ENCODE measurements around the gene ELMOD1.

The ELMOD1 gene

DNA sequence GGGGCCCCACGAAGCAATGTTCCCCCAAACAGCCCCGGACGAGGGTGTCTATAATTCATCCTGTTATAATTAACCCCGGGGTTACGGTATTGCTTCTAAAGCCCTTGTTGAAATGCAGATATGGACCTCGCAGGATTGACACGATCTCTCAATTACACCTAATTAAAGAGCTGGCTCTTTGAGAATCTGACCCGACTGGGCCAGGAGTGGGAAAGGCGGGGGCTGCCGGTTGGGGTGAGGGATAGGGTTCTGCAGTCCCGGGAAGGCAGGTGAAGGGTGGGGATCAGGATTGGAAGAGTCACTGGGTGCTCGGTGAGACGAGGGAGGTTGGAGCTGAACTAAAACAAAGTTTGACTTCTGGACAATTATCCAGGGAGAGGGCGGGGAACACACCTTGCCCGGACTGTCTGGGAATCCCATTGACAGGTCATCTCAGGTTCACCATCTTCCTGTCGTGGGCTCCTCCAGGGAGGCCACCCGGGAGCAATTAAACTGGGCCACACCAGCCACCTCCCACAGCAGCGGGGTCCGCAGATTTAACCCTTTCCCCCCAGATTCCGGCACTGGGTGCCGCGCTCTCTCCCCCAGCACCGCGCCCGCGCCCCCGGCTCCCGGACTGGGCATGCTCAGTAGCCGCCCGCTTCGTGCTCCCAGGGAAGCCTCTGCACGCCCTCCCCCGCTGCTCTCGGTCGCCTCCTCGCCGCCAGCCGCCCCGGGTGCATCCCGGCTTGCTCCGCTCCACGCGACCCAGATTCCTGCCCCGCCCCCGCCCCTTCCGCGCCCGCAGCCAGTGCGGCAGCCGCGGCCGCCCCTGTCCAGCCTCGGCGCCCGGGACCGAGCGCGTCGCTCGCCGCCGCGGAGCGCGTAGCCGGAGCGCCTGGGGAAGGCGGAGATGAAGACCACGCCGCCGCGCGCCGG is at the start of gene ELMOD1:
TSS of gene ELMOD1 (plus strand) at position 688 of the 918 bp plus-strand sequence. CDS start 27,043 bp downstream, outside the sequence.
- DNase-seq (ENCODE audit: insufficient read length, low spot score) (peak; percentile 56), FAIRE-seq (no peak)
- TF ChIP-seq, protein P1, sequence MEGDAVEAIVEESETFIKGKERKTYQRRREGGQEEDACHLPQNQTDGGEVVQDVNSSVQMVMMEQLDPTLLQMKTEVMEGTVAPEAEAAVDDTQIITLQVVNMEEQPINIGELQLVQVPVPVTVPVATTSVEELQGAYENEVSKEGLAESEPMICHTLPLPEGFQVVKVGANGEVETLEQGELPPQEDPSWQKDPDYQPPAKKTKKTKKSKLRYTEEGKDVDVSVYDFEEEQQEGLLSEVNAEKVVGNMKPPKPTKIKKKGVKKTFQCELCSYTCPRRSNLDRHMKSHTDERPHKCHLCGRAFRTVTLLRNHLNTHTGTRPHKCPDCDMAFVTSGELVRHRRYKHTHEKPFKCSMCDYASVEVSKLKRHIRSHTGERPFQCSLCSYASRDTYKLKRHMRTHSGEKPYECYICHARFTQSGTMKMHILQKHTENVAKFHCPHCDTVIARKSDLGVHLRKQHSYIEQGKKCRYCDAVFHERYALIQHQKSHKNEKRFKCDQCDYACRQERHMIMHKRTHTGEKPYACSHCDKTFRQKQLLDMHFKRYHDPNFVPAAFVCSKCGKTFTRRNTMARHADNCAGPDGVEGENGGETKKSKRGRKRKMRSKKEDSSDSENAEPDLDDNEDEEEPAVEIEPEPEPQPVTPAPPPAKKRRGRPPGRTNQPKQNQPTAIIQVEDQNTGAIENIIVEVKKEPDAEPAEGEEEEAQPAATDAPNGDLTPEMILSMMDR (IDR thresholded peaks at IDR 0.05; ENCODE audit: insufficient read depth, missing control alignments): peak; percentile 4

DNA sequence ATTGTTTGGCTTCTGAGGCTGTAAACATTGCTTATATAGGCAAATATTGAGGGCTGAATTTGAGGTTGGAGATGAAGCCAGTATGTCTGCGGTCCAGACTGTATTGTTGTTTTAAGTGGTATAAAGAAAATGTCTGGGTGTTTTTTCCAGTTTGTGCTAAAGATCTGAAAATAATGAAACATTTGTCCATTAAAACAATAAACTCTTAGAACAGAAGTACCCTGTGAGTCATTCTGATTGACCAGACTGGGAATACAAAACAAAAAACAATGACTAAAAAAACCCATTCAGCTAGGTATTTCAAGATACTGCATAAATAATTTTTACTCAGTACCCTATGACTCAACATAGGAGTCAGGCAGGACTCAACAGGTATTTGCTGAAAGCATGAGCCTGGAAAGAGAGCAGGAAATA is 45.8 kb upstream of the ELMOD1 start:
- FAIRE-seq (no peak), DNase-seq (ENCODE audit: insufficient read length, low spot score) (no peak)
- TF ChIP-seq, protein P1 (IDR thresholded peaks at IDR 0.05; ENCODE audit: insufficient read depth, missing control alignments): no peak

DNA sequence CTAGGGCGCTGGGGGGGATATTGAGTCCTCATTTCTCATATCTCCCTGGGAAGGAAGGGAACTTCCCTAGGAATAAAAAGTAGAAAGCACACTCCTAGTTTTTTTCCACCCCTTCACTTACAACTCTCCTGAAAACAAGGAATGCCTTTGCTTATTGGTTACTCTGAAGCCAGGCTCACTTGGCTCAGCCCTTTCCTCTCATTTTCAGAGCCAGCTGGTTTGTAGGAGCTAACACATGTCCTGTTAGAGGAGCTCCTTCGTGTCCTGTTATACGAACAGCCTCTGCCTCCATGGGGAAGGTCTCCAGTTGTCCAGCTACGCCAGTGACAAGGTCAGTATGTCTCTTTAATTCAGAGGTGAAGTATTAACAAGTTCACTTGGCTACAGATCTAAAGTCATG is 43.0 kb upstream of the ELMOD1 start:
- TF ChIP-seq, protein P1 (IDR thresholded peaks at IDR 0.05; ENCODE audit: insufficient read depth, missing control alignments): no peak
- DNase-seq (ENCODE audit: insufficient read length, low spot score) (no peak), FAIRE-seq (no peak)

DNA sequence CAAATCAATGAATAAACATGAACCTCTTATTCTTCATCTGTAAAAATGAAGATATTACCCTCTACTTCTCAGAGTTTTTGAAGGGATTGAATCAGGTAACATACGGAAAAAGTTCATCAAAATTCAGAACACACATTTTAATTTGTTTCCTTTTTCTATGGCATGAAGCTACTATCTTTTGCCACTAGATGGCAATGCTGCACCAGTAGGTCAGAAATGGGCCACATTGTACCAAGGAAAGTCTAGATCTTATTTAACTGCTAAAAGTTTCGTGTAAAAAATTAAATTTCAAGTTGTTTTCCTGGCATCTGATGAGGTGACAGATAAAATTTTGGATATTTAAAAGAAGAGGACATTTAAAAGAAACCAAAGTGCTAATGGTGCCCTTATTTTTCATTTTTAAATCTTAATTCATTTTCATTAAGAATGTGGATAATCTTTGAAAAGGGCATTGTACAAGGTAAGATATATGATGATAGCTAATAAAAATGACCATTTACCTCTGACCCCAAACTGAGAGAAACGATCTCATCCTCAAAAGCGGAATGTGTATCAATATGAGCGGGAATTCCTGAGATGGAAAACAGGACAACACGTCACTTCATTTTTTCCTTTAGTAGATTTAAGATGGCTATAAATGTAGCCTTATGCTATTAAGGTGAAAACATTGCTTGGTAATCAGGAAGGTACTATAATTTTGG is 41.5 kb upstream of the ELMOD1 start:
- DNase-seq (ENCODE audit: insufficient read length, low spot score): no peak
- TF ChIP-seq, protein P1 (IDR thresholded peaks at IDR 0.05; ENCODE audit: insufficient read depth, missing control alignments): peak; percentile 92
- peak; percentile 68 for FAIRE-seq

DNA sequence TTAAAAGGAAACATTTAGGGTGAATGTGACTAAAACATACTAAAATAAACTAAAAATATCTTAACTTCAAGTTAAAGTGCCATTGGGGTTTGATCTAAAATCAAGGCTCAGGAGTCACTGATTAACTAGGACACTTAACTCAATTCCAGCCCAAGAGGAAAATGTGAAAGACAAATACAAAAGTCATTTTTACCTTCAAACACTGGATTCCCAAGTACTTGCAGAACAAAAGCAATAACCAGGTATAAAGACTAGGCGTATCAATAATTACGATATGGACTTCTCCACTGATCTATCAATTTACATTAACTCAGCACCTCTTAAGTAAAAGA is 41.0 kb upstream of the ELMOD1 start:
- TF ChIP-seq, protein P1 (IDR thresholded peaks at IDR 0.05; ENCODE audit: insufficient read depth, missing control alignments): no peak
- DNase-seq (ENCODE audit: insufficient read length, low spot score) (no peak), FAIRE-seq (no peak)

DNA sequence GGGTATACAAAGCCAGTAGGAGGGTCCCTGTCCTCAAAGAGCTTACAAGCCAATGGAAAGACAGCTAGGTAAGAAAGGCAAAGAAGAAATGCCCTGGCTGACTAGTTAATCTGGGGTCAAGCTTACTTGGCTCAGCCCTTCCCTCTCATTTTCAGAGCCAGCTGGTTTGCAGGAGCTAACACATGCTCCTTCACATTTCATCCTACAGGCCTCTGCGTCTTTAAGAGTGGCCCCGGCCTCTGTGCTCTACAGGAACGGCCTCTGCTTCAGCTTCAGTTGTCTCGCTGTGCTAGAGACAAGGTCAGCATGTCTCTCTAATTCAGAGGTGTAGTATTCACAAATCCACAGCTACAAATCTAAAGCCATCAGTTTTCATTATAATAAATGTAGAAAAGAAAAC is 40.6 kb upstream of the ELMOD1 start:
- TF ChIP-seq, protein P1 (IDR thresholded peaks at IDR 0.05; ENCODE audit: insufficient read depth, missing control alignments): no peak
- no peak for FAIRE-seq

More for the DNA sequence above, 40.6 kb upstream of the ELMOD1 start:
- DNase-seq (ENCODE audit: insufficient read length, low spot score): no peak

All from D721Med (cell line).